ENCODE measurements around the gene PCBP1.
"Not testable (repeated sequence)": the region's sequence is repeated elsewhere in the genome, so short reads cannot be mapped to it uniquely, and the experiment has no call there.

The PCBP1 gene

GRCh38 chr2:70083344-70084156 is 3.7 kb upstream of the PCBP1 start:
- DNase-seq: no peak

GRCh38 chr2:70084973-70085710 is 2.1 kb upstream of the PCBP1 start:
- DNase-seq: peak; percentile 89

GRCh38 chr2:70085711-70086277 is 1.5 kb upstream of the PCBP1 start:
- DNase-seq: no peak

GRCh38 chr2:70086278-70086837 is 919 bp upstream of the PCBP1 start:
- DNase-seq: peak; percentile 90

GRCh38 chr2:70087702-70088597 is 673 bp downstream of the PCBP1 start:
- DNase-seq: no peak

GRCh38 chr2:70088598-70089219 is 1.4 kb downstream of the PCBP1 start:
- DNase-seq: peak; percentile 33

- peak; percentile 47 for DNase-seq
Measured at GRCh38 chr2:70089220-70089982, 2.1 kb downstream of the PCBP1 start.

GRCh38 chr2:70089983-70090525 is 2.8 kb downstream of the PCBP1 start:
- DNase-seq: no peak

GRCh38 chr2:70090706-70091334 is 3.5 kb downstream of the PCBP1 start:
- DNase-seq: no peak

GRCh38 chr2:70091364-70091763 is 4.1 kb downstream of the PCBP1 start:
- no peak for DNase-seq

GRCh38 chr2:70091816-70092215 is 4.5 kb downstream of the PCBP1 start:
- DNase-seq: no peak

GRCh38 chr2:70092576-70093243 is 5.4 kb downstream of the PCBP1 start:
- DNase-seq: not testable (repeated sequence)

GRCh38 chr2:70094171-70094977 is 7.1 kb downstream of the PCBP1 start:
- no peak for DNase-seq

- DNase-seq: no peak
Measured at GRCh38 chr2:70094978-70095719, 7.9 kb downstream of the PCBP1 start.

- DNase-seq: no peak
Measured at GRCh38 chr2:70095720-70096670, 8.7 kb downstream of the PCBP1 start.

- no peak for DNase-seq
Measured at GRCh38 chr2:70098032-70098431, 10.8 kb downstream of the PCBP1 start.

- no peak for DNase-seq
Measured at GRCh38 chr2:70099270-70099669, 12.0 kb downstream of the PCBP1 start.
